Retinal pigment epithelial cell (primary cell): ENCODE data around the gene ITFG1.

ENCODE experiments used
- DNase-seq: peaks from one replicate; pipeline ENCODE4 v3.0.0-alpha.2; 2010; ENCODE audit warnings: low read depth
- H3K4me3 ChIP-seq: 2 replicates; pipeline ENCODE4 v1.5.1; 2011; ENCODE audit warnings: mild to moderate bottlenecking, low read length, control low read depth, moderate library complexity
- CTCF ChIP-seq: conservative IDR thresholded peaks from 2 replicates; pipeline ENCODE4 v1.5.1; 2011; ENCODE audit warnings: low read depth, low read length, control low read depth, inconsistent platforms

Gene ITFG1

GRCh38 chr16:47127541-47127940 lies 333.3 kb downstream of the ITFG1 start:
- no peak for DNase-seq
- H3K4me3 ChIP-seq: no peak overlapping the region
- no peak for TF ChIP-seq CTCF

- no peak for TF ChIP-seq CTCF
- DNase-seq: no peak
- no peak overlapping the region for H3K4me3 ChIP-seq
Measured at GRCh38 chr16:47125757-47126156, 335.1 kb downstream of the ITFG1 start.

DNA sequence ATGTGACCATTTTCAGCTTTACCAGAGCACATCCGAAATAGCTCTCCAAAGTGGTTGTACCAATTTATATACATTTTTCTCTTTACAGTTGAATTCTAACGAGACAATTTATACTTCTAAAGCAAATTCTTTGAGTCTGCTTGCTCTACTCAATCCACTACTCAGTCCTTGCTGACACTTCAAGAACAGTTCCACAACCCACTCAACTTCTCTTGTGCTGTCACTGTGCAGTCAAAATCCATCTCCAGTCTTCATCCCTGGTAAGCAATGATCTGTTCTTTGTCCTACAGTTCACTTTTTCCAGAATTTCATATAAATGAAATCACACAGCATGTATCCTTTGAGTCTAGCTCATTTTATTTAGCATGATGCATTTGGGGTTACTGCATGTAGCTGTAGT lies 347.7 kb downstream of the ITFG1 start:
- H3K4me3 ChIP-seq: no peak overlapping the region
- DNase-seq: no peak
- TF ChIP-seq CTCF: no peak

- TF ChIP-seq CTCF: no peak
- DNase-seq: no peak
Measured at GRCh38 chr16:47110939-47111338, 349.9 kb downstream of the ITFG1 start.

GRCh38 chr16:47109361-47109760 lies 351.5 kb downstream of the ITFG1 start:
- H3K4me3 ChIP-seq: no peak overlapping the region
- TF ChIP-seq CTCF: no peak
- DNase-seq: no peak

More at GRCh38 chr16:47110939-47111338, 349.9 kb downstream of the ITFG1 start:
- no peak overlapping the region for H3K4me3 ChIP-seq
